GM19324 (cell line): Measurements from ENCODE around the gene GLYR1.

Source experiments
- ATAC-seq: cut with Tn5 transposase; IDR thresholded peaks from one replicate; pipeline ENCODE4 v1.9.1; 2021; ENCODE audit warnings: mild to moderate bottlenecking, moderate library complexity; ENCODE audit not compliant: unreplicated experiment, low FRiP score

The GLYR1 gene

DNA sequence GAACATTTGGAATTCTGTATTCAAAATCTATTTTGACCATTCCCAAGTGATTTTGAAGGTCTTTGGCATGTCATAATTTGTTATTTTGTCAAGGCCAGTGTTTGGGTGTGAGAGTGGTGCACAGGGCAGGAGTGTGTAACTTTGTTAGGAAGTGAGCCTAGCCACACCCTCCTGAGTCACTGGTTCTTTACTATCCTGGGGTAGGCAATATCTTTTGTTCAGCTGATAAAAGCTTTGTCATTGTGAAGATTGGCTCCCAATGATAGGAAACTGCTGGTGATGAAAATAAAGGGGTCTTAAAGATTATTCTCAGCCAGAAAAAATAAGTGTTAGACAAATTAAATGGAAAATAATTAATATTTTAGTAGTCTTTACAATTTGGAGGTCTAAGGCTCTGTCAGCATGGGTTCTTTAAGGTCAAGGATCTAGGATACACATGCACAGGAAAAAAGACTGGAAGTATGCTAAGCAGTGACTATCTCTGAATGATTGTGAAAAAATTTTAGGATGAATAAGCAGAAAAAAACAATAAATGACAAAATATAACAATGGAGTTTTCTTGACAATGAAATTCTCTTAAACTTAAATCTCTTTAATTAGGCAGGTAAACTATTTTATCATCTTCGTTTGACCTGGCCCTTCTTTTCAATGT is 5.3 kb upstream of the GLYR1 start:
- ATAC-seq: no peak

DNA sequence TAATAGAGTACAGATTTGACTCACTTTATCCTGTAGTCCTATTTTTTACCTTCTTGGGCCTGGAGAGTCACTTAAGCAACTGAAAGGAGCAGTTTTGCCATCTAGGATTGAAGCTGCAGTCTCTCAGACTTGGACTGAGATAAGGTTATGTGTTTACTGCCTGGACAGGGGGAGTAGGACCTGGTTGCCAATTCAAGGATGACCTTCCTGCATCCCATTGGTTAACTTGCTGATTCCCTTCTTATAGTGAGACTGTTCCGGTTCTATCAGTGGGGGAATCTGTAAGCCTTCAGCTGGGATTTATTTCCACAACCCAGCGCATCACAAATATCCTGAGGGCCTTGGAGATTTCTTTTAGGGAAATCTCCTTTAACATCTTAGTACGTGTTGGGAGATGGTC is 3.1 kb upstream of the GLYR1 start:
- ATAC-seq: no peak

DNA sequence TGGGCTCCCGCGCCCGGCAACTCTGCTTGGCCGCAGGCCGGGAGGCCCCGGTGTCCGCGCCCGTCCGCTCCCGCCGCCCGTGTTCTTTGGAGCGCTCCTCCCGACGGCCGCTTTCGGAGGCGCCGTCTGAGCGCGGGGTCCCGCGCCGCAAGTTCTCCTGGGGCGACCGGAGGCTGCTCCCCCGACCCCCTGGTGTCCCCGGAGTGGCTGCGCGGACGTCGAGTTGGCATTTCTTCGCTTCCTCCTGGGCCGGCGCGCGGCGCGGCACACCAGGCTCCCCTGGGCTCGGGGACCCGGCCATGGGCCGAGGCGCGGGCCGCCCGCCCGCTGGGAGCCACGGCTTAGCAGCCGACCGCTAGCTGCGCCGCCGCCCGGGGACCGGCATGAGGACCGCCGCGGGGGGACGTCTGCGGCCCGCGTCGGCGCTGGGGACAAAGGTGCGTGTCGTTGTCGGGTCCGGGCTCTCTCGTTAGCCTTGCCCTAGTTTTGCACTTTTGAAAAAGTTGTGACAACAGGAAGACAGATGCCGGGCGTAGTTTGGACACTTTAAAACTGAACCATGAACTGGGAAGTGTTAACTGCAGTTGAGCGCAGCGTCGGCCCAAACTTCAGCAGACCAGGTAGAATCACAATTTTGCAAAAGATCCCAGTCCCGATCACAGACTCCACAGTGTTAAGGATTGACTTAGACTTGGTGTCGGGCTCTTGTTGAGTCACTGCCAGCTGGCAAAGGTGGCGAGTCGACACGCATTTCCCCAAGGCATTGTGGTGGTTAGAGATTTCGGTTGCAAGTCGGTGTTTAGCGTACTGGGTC is 893 bp upstream of the GLYR1 start:
- ATAC-seq: peak; percentile 23

DNA sequence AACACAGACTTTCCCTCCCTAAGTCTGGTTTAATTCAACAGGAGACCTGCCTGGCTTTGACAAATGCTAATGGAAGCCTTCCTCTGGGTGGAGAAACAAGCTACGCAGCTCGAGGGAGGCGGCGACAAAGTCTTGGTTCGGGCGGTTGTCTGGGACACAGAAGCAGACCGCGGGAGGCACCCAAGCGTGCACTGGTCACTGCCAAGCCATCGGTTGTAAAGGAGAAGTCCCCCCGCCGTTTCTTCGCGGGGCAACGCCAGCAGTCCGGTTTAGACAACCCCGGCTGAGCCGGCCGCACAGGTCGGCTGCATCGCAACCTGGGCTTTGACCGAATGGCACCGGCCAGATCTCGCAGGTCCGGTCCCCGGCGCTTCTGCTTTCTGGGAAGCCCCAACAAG is 586 bp downstream of the GLYR1 start:
- peak; percentile 19 for ATAC-seq

DNA sequence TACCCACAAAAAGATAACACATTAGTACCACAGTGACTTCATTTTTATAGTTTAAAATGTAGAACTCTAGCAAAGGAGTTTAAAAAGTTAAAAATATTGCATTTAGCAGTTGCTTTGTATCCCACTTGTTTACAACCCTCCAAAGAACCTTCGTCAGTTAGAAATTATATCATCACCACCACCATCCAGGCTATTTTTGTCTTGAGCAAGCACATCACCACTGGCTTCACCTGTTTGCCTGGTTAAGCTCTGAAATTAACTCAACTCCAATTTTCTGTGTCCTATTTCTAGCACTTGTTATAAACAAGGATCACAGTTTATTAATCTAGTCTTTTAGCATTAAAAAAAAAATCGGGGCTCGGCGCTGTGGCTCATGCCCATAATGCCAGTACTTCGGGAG is 6.1 kb downstream of the GLYR1 start:
- ATAC-seq: no peak

DNA sequence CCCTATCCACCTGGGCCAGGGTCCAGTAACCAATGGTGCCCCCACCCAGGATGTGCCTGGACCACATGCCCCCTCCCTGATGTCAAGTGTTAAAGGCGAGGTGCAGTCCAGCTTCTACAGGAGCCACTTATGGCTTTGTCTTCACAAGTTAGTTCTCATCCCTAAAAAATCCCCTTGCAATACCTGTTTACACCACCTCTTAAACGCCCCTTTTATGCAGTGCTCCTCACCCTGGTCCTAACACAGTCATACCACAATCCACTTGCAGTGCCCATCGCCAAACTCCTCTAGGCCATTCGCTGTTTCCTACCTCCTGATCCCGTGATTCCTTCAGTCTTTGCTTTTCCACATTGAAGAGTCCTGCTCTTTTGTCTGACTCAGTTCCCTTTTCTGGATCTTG is 7.1 kb downstream of the GLYR1 start:
- ATAC-seq: no peak

DNA sequence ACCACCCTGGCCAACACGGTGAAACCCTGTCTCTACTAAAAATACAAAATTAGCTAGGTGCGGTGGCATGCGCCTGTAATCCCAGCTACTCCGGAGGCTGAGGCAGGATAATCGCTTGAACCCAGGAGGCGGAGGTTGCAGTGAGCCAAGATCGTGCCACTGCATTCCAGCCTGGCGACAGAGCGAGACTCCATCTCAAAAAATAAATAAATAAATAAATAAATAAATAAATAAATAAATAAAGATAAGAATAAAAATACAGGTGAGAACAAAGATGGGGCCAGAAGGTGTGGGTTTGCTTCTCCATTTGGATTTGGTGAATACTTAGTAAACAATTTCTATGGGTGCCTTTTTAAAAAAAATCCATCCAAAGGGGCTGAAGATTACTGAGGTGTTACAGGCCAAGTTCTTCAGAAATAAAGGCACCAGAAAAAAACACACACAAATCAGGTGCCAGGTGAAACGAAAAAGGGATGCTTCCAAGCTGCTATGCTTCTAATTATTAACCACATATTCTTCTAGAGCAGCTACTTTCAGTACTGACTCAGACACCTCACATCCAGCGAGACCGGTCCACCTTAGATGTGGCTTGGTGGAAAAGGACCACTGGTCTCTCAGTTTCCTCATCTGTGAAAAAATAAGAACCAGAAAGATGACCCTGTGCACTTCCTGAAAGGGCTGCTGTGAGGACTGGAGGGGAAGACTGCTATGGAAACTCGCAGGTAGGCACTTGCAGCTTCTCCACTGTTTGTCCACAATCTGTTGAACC is 9.2 kb downstream of the GLYR1 start:
- no peak for ATAC-seq

DNA sequence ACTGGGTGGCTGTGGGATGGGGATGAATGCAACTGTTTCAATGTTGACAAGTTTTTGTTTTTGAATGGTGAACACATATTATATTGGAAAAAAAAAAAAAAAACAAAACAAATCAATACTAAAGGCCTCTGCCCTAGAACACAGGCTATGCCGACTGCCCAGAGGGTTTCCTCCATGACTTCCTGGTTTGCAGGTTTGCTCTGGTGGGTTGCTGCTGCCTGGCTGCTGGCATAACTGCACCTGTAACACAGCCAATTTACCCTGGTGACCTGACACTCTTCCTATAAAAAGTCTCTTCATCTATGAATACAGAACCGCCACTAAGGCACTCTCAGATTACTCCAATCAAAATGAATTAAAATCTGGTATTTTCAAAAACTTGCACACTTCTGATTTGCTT is 10.4 kb downstream of the GLYR1 start:
- no peak for ATAC-seq

DNA sequence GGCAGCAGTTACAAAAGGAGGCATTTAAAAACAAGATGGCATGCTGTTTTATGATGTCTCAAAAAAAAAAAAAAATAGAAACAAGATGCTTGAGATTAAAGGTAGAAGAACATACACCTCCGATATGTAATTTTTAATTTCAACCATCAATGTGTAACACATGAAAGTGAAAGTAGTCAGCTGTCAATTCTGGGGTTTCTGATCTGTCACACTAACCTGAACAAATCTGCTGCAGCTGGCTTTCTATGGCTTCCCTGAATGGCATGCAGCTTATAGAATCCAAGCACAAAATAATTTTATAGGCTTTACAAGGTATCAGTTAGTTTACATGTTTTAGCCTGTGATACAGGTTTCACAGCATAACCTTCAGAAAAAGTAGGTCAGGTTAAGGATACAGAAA is 13.5 kb downstream of the GLYR1 start:
- ATAC-seq: no peak

DNA sequence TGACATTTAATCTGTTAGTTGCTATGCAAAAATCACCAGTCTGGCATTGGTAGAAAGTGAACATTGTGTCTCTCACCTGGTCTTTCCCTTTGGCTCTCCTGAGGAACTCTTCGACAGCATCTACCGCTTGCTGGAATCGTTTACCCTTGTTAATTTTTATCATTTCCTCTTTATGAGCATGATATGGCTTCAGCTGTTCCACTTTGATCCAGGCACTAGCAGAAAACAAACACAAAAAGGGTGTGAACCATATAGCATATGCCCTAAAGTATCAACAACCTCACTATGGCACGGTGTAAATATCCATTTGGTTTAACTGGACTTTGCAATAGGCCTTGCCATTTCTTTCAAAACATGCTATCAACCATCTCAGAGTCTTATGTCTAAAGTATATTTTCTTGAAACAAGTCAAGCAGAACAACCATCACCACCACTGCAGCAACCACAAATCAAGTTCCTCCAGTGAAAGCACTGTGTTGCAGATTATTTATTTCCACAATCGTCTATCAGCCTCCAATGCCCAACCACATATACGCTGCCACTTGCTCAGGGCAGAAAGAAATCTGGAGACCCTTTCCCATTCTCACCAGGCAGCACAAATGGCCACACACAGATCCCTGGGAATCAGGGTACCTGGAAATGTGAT is 14.3 kb downstream of the GLYR1 start:
- no peak for ATAC-seq

DNA sequence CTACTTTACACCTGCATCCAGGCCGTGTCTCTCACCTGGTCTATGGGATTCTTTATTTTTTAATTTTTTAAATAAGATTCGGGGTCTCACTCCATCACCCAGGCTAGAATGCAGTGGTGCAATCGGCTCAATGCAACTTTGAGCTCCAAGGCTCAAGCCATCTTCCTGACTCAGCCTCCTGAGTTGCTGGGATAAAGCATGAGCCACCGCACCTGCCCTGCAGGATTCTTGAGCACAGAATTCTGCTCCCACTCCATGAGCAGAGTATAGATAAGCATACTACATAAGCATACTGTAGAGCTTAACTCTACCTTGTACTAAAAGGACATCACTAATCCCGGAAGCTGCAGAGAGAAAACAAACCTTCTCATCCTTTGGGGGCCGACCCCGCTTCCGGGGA is 15.5 kb downstream of the GLYR1 start:
- no peak for ATAC-seq

DNA sequence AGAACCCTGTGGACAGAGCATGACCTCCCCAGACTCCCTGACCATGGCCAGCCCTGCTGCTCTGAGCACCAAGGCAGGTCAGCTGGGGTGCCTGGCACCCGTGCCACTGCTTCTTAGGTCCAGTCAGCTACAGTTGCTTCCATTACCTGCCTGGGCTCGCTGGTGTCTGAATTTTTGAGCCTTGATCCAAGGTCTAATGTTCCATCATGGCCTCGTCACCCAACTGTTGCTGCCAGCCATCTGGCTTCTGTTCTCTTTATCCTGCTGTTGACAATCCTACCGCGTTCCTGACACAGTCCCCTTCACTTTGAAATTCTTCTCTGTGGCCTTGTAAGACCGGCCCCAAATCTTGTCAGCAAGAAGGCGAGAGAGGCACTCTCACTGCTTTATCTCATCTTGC is 16.7 kb downstream of the GLYR1 start:
- no peak for ATAC-seq

DNA sequence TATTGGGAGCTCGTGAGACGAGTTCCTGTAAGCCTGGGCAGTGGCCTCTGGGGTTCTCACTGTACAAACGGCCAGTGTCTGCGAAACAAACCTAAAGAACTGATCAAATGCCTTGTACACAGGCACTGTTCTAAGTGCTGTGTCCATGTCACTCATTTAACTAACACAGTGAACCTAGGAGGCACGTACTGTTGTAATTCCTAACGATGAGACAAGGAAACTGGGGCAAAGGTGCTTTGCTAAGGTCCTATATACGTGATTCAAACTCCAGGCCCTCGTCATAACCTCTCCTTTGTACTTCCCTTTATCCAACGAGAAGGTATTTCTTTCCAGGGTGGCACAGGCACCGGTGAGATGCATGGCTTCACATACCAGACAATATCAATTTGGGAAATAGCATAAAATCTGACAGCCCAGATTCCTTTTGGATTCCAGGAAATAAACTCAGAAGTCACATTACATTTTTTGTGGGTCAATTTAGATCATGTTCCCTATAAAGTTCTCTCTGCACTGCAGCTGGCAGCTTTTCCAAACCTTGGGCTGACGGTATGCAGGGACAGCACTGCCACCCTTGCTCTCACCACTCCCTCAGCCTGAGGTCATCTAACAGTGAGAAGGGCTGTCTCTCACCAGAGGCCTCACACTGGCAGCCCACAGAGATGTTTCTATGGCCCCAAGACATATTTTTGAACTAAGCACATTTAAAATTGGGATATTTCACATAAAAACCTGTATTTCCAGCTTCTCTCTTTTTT is 18.3 kb downstream of the GLYR1 start:
- ATAC-seq: no peak

DNA sequence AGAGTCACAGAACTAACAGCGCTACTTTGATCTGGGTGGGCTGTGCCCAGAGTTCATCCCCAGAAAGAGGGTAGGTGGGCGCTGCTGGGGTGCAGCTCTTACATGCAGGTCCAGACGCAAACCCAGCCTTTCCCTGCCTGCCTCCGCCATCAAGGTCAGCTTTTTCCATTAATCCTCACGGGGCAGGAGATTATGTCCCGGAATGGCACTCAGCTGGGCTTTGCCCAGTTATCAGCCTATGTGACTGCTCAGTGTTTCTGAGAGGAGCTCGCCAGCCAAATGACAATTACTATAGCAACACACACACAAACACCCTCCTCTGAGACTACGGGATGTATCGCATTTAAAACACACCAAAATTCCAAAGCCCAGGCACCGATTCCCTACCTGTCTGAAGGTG is 20.1 kb downstream of the GLYR1 start:
- ATAC-seq: no peak

DNA sequence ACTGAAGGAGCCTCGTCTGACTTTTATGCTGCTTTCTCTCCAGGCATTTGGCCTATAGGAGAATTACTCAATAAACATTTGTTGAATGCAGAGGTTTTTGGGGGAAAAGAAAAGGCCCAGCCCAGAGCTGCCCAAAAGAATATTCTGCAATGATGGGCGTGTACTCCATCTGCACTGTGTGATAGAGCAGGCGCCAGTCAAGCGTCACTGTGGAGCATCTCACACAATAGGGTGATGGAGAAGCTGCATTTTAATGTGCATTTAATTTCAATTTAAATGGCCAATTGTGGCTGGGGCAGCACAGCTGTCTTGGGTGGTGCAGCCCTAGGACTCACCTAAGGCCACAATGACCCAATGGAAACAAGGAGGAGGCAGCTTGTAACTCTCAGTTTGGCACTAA is 20.6 kb downstream of the GLYR1 start:
- ATAC-seq: no peak

DNA sequence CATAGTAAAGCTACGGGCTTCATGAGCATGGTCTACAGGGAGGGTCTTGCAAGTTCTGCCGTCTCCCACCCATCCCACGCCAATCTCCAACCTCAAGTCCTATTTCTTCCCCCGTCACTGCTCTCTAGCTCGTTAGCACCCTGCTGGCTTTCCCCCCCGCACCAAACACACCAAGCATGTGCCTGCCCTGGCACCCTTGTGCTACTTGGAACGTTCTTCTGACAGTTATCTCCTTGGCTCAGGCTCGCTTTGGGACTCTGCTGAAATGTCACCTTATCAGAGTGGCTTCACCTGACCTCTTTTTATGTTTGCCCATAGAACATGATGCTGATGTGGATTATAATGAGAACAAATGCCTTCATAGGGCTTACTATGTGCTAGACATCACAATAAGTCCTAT is 21.9 kb downstream of the GLYR1 start:
- no peak for ATAC-seq

DNA sequence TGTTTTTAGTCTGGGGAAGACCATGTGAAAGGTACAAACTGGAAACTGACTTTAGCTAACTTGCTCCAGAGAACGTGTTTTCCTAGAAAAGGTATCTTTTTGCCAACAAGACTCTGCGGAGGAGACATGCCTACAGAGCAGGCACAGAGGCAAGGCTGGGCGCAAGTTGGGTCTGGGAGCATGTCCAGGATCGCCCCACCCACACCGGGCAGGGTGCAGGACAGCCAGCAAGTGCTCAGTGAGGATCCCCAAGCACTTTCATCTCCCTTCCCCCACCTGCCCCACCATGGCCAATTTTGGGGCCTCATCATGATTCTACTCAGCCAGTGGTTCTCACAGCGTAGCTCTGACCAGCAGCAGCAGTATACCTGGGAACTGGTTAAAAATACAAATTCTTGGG is 26.4 kb downstream of the GLYR1 start:
- ATAC-seq: no peak

DNA sequence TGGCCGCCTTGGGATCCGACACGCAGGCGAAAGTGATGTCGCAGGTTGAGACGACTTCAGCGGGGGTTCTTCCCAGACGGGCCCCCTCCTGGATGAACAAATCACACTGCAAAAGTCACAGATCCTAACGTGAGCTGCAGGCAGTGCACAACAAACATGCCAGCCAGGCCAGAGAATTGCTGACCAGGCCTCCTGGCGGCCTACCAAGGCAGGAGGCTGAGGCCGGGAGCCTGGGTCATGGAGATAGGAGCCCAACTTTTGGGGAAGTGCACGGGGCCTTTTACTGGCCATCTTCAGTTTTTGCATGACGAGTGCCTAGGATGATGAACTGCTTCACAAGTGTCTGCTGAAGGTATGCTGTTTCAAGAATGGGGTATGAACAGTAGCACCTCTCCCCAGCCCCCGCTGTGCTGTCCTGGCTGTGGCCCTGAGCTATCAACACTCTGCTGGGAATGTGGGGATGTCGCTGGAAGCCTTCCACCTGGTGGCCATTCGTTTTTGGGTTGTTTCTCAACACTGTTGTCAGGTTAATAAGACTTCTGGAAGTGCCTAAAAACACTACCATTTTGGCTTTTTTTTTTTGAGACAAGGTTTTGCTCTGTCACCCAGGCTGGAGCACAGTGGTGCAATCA is 32.4 kb downstream of the GLYR1 start:
- ATAC-seq: no peak

DNA sequence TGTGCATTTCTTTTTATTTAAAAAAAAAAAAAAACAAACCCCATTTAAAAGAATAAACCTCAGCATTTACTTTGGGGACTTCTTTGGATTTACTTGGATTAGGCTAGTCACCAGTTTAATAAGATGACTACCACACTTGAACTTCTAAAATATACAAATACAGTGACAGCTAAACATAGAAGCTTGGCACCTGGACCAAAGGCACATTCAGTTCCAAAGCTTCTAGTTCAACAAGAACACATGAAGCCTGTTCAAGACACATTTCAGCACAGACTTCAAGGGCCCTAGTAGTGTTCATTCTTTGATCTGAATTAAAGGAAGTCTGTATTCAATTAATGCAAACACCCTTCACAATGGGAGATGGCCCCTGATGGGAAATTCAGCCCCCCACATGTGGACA is 33.0 kb downstream of the GLYR1 start:
- ATAC-seq: no peak
